ENCODE results near the gene LRATD1. TPM values are rescaled to one million over a fixed set of nuclear protein-coding genes. Genes with fewer than 3 reads are reported as not detected.

LRATD1 gene
- total RNA-seq, 1 donor from 2014 or later = not detected

DNA sequence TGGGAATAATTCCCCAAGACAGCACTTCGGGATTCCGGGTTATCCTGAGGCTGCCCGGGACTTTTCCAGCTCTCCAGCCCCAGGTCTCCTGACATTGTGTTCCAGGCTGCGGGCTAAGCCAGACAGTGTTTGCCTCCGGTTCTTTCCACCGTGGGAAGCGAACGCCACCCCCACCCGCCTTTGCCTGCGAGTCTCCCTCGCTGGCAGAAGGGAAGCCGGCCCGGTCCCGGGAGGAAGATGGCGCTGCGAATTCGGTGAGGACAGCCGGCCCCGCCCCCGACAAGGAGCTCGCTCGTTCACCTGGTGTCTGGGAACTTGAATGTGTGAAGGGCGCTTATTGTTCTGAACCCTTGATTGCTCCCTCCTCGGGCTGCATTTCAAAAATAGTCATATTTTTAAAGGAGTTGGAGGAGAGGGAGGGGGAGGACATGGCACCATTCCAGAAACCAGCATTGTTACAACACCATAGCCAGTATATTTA, 2.9 kb downstream of the LRATD1 start:
- peaks cover 18% of the 10 kb centered on the region for H3K4me1 Mint-ChIP-seq (ENCODE audit: unreplicated experiment)
- no peaks in the 10 kb centered on the region for H3K9me3 Mint-ChIP-seq (ENCODE audit: unreplicated experiment)
- peaks cover 74% of the 10 kb centered on the region for H3K27me3 Mint-ChIP-seq (ENCODE audit: unreplicated experiment)
- no peak for TF ChIP-seq CTCF (IDR thresholded peaks at IDR 0.05)
- no peaks in the 10 kb centered on the region for H3K36me3 Mint-ChIP-seq (ENCODE audit: unreplicated experiment)
- no peak overlapping the region for H3K27ac Mint-ChIP-seq (ENCODE audit: unreplicated experiment)
- no peak for DNase-seq (ENCODE audit: extremely low spot score, unreplicated experiment)
- peak overlapping the region; percentile 63 for H3K4me3 Mint-ChIP-seq (ENCODE audit: unreplicated experiment)

DNA sequence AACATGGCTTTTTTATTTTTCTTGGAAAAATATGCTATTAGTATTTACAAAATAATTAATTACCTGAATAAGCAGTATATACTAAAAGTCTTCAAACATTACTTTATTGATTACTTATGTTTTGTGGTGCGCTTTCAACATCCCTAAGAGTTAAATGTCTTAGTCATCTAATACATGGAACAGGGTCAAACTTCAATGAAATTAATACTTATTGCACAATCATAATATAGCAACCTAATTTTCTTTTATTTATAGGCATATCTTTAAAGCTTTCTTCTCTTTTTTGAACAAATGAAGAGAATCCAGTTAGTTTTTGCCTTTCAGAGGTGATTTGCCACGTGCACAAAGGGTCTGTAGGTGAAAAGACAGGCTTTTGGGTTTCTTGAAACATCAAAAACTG, 6.0 kb downstream of the LRATD1 start:
- Mint-ChIP-seq H3K36me3 (ENCODE audit: unreplicated experiment) (no peaks in the 10 kb centered on the region), H3K4me1 (ENCODE audit: unreplicated experiment) (peaks cover 11% of the 10 kb centered on the region), H3K4me3 (ENCODE audit: unreplicated experiment) (no peak overlapping the region), H3K27ac (ENCODE audit: unreplicated experiment) (no peak overlapping the region), H3K9me3 (ENCODE audit: unreplicated experiment) (no peaks in the 10 kb centered on the region), H3K27me3 (ENCODE audit: unreplicated experiment) (peaks cover 46% of the 10 kb centered on the region)
- TF ChIP-seq CTCF (IDR thresholded peaks at IDR 0.05) = no peak
- no peak for DNase-seq (ENCODE audit: extremely low spot score, unreplicated experiment)

- DNase-seq (ENCODE audit: extremely low spot score, unreplicated experiment) = no peak
- no peaks in the 10 kb centered on the region for H3K4me1 Mint-ChIP-seq (ENCODE audit: unreplicated experiment)
- H3K4me3 Mint-ChIP-seq (ENCODE audit: unreplicated experiment) = no peak overlapping the region
- H3K9me3 Mint-ChIP-seq (ENCODE audit: unreplicated experiment) = no peaks in the 10 kb centered on the region
- no peak overlapping the region for H3K27ac Mint-ChIP-seq (ENCODE audit: unreplicated experiment)
- H3K36me3 Mint-ChIP-seq (ENCODE audit: unreplicated experiment) = no peaks in the 10 kb centered on the region
- peaks cover 29% of the 10 kb centered on the region for H3K27me3 Mint-ChIP-seq (ENCODE audit: unreplicated experiment)
- no peak for TF ChIP-seq CTCF (IDR thresholded peaks at IDR 0.05)
These were observed 8.6 kb downstream of the LRATD1 start for GRCh38 chr2:14641116-14641515.

- H3K27ac Mint-ChIP-seq (ENCODE audit: unreplicated experiment) = no peak overlapping the region
- H3K9me3 Mint-ChIP-seq (ENCODE audit: unreplicated experiment) = no peaks in the 10 kb centered on the region
- no peaks in the 10 kb centered on the region for H3K36me3 Mint-ChIP-seq (ENCODE audit: unreplicated experiment)
- no peak for TF ChIP-seq CTCF (IDR thresholded peaks at IDR 0.05)
- no peak overlapping the region for H3K4me3 Mint-ChIP-seq (ENCODE audit: unreplicated experiment)
- H3K27me3 Mint-ChIP-seq (ENCODE audit: unreplicated experiment) = peaks cover 15% of the 10 kb centered on the region
- DNase-seq (ENCODE audit: extremely low spot score, unreplicated experiment) = no peak
- no peaks in the 10 kb centered on the region for H3K4me1 Mint-ChIP-seq (ENCODE audit: unreplicated experiment)
These were observed 10.0 kb downstream of the LRATD1 start for GRCh38 chr2:14642499-14642898.

DNA sequence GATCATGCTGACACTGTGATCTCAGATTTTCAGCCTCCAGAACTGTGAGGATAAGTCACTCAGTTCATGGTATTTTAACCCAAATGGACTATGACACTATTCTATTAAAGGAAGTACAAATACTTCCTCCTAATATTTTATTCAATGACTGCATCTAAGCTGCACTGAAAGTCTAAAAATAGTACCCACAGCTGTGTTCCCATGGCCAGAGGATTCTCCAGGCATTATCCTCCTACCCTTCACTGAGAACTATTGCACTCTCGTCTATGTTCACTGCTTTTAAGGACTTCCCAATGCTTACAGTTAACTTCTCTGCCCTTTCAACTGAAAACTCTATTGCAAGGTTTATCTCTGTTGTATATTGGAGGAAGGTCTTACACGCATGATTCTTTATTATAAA, 15.2 kb downstream of the LRATD1 start:
- Mint-ChIP-seq H3K36me3 (ENCODE audit: unreplicated experiment) (no peaks in the 10 kb centered on the region), H3K4me3 (ENCODE audit: unreplicated experiment) (no peak overlapping the region), H3K27me3 (ENCODE audit: unreplicated experiment) (peaks cover 2% of the 10 kb centered on the region), H3K4me1 (ENCODE audit: unreplicated experiment) (no peaks in the 10 kb centered on the region), H3K27ac (ENCODE audit: unreplicated experiment) (no peak overlapping the region), H3K9me3 (ENCODE audit: unreplicated experiment) (no peaks in the 10 kb centered on the region)
- no peak for TF ChIP-seq CTCF (IDR thresholded peaks at IDR 0.05)
- no peak for DNase-seq (ENCODE audit: extremely low spot score, unreplicated experiment)
